NCI-H345 treated with DMSO at 0.1 percent for 48 hours (cell line): ENCODE results near the gene DPPA2.
"Not testable (repeated sequence)": the region's sequence is repeated elsewhere in the genome, so short reads cannot be mapped to it uniquely, and the experiment has no call there.

Source experiments
- DNase-seq: peaks from one replicate; lab custom pipeline; 2025; ENCODE audit not compliant: unreplicated experiment; lab: John Stamatoyannopoulos, UW

The DPPA2 gene, protein sequence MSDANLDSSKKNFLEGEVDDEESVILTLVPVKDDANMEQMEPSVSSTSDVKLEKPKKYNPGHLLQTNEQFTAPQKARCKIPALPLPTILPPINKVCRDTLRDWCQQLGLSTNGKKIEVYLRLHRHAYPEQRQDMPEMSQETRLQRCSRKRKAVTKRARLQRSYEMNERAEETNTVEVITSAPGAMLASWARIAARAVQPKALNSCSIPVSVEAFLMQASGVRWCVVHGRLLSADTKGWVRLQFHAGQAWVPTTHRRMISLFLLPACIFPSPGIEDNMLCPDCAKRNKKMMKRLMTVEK

GRCh38 chr3:109316162-109316730 lies at the start of gene DPPA2:
Gene DPPA2, minus strand, starts transcription at chr3:109316517. Its CDS starts 1,975 bp downstream, at chr3:109314542.
- DNase-seq = no peak

GRCh38 chr3:109364088-109364487 lies 47.8 kb upstream of the DPPA2 start:
- no peak for DNase-seq

DNA sequence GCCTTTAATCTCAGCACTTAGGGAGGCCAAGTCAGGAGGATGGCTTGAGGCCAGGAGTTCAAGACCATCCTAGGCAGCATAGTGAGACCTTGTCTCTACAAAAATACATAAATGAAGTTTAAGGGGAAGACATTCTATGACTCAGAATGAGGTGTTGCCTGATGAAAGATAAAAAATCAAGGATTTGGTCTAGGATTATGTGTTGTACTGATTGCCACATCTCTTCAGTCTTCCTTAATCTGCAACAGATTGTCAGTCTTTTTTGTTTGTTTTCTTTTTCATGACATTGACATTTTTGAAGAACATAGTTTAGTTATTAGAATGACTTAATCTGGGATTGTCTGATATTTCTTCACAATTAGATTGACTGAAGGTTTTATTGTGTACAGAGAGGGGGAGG lies 47.3 kb upstream of the DPPA2 start:
- DNase-seq = no peak

DNA sequence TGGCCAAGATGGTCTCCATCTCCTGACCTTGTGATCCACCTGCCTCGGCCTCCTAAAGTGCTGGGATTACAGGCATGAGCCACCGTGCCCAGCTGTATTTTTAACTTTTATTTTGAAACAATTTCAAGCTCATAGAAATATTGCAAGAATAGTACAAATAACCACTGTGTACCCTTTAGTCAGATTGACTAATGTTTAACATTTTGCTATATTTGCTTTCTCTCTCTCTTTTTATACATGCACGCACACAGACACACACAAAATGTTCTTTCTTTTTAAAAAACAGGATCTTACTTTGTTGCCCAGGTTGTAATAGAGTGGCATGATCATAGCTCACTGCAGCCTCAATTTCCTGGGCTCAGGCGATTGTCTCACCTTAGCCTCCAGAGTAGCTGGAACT lies 46.5 kb upstream of the DPPA2 start:
- DNase-seq = no peak

DNA sequence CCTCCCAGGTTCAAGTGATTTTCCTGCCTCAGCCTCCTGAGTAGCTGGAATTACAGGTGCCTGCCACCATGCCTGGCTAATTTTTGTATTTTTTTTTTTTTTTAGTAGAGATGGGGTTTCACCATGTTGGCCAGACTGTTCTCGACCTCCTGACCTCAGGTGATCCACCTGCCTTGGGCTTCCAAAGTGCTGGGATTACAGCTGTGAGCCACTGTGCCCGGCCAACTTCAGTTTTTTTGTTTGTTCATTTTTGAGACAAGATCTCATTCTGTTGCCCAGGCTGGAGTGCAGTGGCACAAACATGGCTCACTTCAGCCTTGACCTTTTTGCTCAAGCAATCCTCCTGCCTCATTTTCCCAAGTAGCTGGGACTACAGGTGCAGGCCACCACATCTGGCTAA lies 42.5 kb upstream of the DPPA2 start:
- not testable (repeated sequence) for DNase-seq

DNA sequence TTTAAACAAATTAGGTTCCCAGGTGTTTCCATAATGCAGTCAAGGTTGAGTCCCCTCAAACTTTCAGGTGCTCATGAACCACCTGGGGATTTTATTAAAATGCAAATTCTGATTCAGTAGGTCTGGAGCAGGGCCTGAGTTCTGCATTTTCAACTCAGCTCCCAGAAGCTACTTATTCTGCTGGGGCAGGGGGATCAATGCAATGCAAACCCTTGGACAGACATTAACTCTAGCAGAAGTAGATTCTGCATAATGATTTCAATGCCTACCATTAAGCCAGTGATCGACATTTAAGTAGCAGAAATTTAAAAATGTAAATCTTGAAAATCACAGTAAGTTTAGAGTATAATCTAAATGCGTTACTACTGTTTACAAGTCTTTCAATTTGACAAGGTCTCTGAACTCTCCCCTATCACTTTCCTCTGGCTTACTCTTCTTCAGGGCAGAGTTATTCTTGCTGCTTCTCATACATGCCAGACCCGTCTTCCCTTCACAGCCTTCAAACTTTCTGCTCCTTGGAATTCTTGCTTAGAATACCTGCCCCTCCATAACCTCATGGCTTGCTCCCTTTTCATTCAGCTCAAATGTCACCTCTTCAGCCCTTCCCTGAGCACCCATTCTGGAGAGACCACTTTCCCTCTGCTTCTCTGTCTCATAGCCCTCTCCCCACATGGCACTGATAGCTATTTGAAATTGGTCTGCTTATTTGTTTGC lies 40.3 kb upstream of the DPPA2 start:
- no peak for DNase-seq

- no peak for DNase-seq
These were observed 39.5 kb upstream of the DPPA2 start for GRCh38 chr3:109355625-109356441.

GRCh38 chr3:109353057-109353456 lies 36.7 kb upstream of the DPPA2 start:
- no peak for DNase-seq

- no peak for DNase-seq
These were observed 34.9 kb upstream of the DPPA2 start for GRCh38 chr3:109351231-109351630.

- no peak for DNase-seq
These were observed 30.5 kb upstream of the DPPA2 start for GRCh38 chr3:109346770-109347295.

DNA sequence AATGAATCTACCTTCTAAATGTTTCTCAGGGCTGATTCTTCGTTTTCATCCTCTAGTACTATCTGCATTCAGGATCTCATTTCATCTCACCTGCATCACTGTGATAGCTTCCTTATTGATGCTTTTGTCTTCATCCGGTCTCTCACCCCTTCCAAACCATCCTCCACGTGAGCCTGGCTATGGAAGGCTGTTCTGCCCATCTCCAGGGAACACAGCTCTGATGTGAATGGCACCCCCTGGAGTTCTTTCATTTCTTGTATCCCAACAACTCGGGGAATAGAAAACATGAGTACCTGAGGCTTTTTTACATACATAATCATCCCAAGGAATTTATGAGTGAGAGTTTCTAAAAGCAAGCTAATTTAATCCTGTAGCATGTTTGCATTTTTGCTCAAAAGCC lies 29.8 kb upstream of the DPPA2 start:
- no peak for DNase-seq

DNA sequence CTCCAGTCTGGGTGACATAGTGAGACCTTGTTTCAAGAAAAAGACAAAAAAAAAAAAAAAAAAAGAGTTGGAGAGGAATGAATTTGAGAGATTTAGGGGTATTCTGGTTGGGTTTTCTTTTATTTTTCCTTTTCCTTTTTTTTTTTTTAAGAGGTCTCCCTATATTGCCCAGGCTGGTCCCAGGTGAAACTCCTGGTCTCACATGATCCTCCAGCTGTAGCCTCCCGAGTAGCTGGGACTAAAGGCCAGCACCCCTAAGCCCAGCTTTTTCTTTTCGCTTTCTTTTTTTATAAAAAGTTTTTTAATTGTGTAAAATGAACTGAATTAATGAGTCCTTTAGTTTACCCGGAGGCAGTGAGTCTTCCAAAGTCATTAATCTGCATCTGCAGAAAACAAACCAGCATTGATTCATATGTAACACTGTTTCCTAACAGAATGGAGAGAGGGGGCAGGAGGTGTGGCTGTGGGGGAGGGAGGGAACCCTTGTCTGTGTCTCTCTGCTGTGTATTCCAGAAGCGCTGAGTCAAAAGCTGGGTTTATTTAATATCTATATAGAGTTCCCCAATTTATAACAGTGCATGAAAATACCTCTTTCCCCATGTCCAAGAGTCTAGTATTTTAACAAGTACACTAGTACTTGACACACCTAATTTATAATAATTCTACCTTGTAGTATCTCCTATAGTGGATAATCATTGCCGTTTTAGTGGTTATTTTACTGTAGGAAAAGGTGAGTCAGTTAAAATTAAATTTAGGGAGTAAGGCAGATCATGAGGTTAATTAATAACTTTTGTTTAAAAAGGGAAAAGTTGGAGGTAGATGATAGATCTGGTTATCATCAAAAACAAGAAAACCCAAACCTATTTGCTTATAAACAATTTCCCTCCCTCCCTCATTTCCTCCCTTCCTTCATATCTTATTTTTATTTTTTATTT lies 23.7 kb upstream of the DPPA2 start:
- DNase-seq = no peak

DNA sequence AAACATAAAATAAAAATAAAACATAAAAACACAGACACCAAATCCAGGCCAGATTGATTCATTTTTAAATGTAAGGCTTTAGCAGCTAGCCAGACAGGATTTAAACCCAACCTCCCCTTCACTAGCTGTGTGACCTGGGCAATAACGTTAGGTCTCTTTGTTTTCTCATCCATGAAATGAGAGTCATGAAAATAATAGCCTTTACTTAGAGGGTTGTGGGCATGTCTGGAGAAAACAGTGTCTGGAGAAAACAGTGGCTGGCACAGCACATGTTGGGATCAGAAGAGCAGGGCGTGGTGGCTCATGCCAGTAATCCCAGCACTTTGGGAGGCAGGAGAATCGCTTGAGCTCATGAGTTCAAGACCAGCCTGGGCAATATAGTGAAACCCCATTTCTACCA lies 22.9 kb upstream of the DPPA2 start:
- DNase-seq = no peak

DNA sequence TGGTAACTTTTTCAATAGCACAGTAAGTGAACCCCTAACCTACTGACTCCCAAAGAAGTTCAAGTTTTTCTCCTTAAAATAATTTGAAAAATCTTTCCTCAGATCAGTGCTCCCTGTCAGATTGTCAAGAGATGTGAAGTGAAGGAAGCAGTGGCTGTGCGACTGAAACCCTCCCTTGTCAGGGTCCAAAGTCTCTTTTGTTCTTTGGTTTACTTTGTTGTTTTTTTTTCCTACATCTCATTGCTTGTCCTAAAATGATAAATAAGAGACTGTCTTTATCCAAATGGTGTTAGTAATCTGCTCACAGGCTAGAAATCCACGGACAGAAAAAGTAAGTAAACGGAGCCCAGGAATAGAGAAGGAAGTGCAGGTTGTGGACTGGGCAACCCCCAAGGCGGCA lies 22.0 kb upstream of the DPPA2 start:
- no peak for DNase-seq

DNA sequence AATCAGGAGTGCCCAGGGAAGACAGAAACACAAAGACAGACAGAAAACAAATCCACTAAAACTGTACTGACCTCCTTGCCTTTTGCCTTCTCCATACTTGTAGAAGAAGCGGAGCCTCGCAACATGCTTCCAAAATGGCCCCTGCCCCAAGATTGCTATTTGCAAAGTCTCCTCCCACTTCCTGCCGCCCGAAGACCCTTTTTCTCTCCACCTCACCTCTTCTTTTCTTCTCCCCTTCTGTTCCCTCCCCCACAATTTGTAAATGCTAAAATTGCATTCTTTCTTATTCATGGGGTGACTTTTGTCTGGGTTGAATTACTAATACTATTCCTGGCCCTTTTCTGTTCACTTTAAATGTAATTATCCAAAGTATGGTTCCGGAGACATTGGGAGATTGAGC lies 21.1 kb upstream of the DPPA2 start, which contains the start of gene DPPA4:
TSS of gene DPPA4 (minus strand) at position 154 of the 400 bp plus-strand sequence. CDS start at position 125, 29 bp downstream.
- no peak for DNase-seq

DNA sequence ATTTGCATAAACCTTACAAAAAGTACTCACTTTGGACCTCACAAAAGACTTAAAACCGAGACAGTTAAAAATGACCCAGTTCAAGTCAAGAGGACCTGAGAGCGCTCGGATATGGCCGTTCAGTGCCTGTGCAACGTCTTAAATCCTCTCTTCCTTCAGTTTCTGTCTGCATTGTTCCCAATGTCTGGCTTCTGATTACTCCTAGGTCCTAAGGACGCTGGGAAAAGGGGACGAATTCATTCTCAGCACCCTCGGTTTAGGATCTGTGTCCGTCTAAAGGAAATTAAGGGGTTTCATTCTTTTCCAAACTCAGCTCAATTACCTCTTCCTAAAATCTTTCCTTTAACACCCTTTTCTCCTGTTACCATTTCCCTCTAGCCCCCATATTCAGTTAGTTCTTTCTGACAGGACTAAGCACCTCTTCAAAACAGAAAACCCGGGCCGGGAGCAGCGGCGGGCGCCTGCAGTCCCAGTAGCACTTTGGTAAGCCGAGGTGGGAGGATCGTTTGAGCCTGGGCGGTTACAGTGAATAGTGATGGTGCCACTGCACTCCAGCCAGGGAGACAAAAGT lies 20.1 kb upstream of the DPPA2 start:
- no peak for DNase-seq

DNA sequence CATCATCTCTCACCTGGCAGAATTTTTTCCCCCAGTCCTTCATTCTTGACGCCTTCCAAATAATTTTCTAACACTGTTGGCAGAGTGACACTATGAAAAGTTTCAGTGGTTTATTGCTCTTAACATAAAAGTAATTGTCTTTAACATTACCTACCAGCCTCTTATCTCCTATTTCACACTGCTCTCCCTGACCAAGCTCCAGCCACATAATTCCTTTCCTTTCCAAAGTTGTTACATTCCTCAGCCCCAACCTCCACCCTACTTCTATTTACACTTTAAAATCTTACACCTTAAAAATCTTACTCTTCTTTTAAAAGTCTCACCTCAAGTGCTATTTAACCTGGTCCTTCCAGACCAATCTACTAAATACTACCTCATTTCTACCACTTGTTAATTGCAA lies 18.3 kb upstream of the DPPA2 start:
- no peak for DNase-seq

- no peak for DNase-seq
These were observed 15.4 kb upstream of the DPPA2 start for GRCh38 chr3:109331692-109332091.

GRCh38 chr3:109330405-109330804 lies 14.1 kb upstream of the DPPA2 start:
- DNase-seq = no peak

GRCh38 chr3:109328202-109328601 lies 11.9 kb upstream of the DPPA2 start:
- no peak for DNase-seq
